Occipital lobe (tissue), 2 donors: ENCODE data around the gene KRTAP10-11. TPM values are rescaled to one million over a fixed set of nuclear protein-coding genes. Genes with fewer than 3 reads are reported as not detected.
"Not testable (repeated sequence)": the region's sequence is repeated elsewhere in the genome, so short reads cannot be mapped to it uniquely, and the experiment has no call there.

Source experiments
- DNase-seq: peaks from one replicate; lab custom pipeline; 2025; lab: John Stamatoyannopoulos, UW
- total RNA-seq: library from RNA; depleted of rRNA; stranded (reverse); fragments of >200 nt; gene quantifications from one replicate; pipeline ENCODE4 v1.2.3, GENCODE V29; 2014

The KRTAP10-11 gene
- total RNA-seq, 1 donor from 2014 or later = not detected

DNA sequence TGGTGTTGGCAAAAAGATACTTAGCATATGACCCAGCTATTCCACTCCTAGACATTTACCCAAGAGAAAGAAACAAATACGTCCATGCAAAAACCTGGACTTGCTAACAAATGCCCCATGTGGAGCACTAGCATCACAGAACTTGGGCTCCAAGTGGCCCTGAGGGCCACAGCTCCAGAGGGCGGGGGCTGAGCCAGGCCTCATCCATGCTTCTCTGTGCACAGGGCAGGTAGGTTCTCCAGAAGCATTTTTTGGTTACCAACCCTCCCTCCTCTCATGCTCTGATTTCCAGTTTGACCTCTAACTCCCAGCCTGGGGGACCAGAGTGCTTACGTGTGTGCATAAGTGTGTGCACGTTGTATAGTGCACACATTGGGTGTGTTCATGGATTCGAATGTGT, 18.5 kb downstream of the KRTAP10-11 start:
- no peak for DNase-seq

DNA sequence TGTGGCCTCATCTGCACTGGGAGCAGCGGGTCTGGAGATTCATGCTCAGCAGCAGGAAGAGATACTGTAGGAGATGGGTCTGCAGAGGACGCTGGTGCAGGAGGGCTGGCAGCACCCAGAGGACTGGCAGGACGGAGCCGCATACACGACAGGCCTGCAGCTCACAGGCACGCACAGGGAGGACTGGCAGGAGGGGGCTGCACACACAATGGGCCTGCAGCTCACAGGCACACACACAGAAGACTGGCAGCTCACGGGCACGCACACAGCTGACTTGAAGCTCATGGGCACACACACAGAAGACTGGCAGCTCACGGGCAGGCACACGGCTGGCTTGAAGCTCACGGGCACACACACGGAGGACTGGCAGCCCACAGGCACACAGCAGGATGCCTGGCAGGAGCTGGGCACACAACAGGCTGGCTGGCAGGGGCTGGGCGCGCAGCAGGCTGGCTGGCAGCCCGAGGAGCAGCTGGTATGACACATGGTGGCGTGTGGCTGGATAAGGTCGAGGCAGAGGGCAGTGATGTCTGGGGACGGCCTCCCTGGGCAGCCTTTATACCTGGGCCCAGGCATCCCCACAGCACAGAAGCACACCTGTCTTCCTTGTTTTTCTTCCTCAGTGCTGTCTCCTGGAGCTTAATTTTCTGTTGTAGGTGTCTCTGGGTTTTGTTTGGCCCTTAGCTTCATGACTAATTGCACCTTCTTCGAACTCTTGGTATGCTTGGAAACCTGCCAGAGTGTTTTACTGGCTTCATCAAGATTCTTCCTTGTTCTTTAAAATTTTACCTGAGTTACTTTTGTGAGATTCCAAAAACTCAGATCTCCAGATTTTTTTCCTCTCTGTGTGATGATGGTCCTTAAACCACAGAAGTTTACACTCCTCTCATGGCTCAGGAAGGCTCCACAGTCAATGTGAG, 20.4 kb downstream of the KRTAP10-11 start, which contains the start of gene KRTAP12-2:
Gene KRTAP12-2, minus strand, starts transcription at position 527 of the 920 bp plus-strand sequence. Its CDS starts 41 bp downstream, at position 486.
- no peak for DNase-seq

DNA sequence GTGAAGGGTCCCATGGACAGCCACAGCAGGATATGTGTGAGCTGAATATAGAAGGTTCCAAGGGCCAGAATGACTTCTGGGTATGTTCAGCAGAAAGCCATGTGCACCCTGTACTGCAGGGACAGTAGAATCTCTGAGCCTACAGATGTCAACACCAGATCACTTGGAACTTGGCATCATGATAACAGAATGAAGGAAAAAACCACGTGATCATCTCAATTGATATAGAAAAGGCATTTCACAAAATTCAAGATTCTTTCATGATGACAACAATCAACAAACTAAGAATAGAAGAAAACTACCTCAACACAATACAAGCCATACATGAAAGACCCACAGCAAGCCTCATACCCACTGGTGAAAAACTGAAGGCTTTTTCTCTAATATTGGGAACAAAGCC, 21.4 kb downstream of the KRTAP10-11 start:
- DNase-seq = no peak

DNA sequence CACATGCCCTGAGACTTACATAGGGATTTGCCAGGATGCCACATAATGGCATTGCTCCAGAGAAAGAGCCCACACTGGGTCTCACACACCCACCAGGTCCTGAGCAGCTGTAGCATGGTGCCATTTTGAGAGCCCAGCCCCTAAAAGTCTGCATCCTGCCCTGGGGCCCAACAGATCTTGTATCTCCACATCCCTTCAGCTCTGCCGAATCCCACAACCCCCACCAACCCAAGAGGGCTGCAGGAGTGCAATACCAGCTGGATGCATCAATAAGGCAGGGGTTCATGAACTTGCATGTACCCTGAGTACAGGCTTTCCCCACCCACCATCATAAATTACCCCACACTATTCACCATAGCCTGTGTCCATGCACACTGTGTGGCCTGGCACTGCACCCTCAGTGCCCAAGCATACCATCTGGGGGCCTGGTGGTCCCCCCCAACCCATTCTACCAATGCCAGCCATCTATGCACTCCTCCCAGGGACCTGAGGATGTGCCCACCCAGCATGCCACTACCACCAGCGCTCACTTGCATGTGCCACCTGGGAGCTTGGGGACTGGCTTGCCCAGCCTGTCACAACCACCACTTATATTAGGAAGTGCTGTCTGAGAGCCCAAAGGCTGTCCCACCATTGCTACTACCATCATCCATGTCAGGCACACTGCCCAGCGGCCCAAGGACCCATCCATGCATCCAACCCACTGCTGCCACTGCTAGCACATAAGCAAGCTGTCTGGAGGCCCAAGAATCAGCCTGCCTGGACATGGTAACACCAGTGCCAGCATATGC, 24.6 kb downstream of the KRTAP10-11 start:
- DNase-seq = no peak

DNA sequence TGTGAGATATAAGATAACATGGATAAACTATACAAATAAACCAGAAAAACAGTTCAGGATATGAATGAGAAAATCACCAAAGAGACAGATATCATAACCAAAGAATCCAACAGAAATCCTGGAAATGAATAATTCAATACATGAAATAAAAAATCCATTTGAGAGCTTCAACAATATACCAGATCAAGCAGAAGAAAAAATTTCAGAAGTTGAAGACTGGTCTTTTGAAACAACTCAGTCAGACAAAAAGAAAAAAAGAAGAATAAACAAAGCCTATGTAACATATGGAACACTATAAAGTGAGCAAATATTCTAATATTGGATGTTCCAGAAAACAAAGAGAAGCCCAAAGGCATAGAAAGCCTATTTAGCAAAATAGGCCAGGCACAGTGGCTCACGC, 25.7 kb downstream of the KRTAP10-11 start:
- DNase-seq = no peak

DNA sequence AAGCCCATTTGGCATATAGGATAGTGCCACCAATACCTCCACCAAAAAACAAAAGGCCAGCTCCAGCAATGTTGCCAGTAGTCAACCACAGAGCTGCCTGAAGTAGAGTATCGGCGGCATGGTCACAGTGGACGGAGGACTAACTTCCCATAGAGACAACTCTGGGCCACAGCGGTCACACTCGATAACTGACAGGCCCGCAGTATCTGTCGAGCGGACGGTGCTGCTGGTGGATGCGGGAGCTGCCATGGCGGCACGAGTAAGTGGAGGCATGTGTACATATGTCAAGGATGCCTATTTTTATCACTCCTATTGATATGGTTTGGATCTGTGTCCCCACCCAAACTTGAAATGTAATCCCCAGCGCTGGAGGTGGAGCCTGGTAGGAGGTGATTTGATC, 31.7 kb downstream of the KRTAP10-11 start:
- DNase-seq = no peak

DNA sequence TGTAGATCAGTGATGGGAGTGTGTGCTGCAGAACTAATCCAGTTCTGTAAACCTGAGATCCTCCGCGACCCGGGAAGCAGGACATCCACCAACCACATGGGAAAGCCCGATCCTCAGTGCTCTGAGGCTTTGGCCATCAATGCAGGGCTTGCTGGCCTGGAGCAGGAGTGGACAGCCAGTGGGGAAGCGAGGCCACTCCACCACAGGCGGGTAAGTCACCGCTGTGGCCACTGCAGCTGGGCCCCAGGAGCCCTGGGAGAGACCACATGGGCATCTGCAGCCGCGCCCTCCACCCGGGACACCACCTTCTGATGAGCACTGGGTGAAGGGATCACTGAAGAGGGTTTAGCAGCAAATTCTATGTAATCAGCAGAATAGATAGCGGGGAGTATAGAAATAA, 34.9 kb downstream of the KRTAP10-11 start:
- no peak for DNase-seq

DNA sequence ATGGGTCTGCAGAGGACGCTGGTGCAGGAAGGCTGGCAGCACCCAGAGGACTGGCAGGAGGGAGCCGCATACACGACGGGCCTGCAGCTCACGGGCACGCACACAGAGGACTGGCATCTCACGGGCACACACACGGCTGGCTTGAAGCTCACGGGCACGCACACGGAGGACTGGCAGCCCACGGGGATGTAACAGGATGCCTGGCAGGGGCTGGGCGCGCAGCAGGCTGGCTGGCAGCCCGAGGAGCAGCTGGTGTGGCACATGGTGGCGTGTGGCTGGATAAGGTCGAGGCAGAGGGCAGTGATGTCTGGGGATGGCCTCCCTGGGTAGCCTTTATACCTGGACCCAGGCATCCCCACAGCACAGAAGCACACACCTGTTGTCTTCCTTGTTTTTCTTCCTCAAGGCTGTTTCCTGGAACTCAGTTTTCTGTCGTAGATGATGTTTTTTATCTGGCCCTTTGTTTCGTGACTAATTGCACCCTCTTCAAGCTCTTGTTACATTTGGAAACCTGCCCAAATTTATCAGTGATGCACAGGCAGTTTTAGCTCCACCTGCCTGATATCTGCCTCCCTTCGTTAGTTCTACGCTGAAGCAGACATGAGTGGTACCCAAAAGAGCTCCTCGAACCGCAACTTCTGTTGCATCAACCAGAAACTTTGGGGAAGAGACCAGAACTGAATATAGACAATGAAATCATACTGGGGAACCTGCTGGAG, 35.8 kb downstream of the KRTAP10-11 start, which contains the start of gene KRTAP12-1:
Gene KRTAP12-1, minus strand, starts transcription at position 303 of the 719 bp plus-strand sequence. Its CDS starts 40 bp downstream, at position 263.
- no peak for DNase-seq

DNA sequence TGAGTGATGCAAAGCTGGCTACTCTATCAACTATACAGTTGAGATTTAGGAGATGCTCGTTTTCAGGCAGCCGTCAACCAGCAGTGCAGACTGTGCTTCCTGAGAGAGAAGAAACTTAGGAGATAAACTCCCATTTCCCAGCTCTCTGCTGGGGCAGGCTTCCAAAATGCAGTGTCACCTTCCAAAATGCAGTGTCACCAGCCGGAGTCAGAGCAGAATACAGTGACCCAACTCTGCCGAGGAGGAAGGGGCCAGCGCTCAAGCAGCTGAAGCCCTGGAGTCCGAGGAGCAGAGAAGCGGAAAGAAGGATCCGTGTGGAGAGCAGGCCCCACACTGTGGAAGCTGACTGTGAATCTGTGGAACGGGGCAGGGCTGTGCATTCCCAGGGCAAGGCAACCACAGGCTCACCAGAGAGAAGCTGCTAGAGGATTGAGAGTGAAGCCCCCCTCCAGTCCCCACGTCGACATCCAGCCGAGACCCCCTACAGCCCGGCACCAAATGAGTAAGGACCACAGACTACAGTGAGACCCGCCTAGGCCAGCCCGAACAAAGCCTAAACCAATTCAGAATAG, 36.5 kb downstream of the KRTAP10-11 start:
- DNase-seq = no peak

DNA sequence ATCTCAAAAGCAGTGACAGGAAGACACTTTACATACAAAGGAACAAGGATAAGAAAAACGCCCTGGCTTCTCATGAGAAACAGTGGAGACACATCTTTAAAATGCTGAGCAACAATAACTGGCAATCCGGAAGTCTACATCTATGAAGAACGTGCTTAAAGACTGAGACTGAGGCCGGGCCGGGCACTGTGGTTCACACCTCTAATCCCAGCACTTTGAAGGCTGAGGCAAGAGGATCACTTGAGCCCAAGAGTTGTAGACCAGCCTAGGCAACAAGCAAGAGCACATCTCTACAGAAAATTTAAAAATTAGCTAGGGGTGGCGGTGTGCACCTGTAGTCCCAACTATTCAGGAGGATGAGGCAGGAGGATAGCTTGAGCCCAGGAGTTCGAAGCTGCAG, 37.9 kb downstream of the KRTAP10-11 start:
- no peak for DNase-seq

DNA sequence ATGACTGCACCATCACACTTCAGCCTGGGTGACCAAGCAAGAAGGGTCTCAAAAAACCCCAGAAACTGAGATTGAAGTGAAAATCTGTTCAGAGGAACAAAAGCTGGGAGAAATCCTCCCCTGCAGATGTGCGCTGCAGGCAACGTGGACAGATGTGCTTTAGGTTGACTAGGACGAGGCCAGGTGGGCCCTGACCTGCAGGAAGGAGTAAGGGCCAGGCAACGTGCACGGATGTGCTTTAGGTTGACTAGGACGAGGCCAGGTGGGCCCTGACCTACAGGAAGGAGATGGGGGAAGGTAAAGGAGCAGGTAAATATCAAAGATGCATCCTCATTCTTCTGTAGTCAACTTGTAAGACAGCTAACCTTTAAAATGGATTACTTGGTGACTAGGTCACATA, 38.3 kb downstream of the KRTAP10-11 start:
- DNase-seq = no peak

DNA sequence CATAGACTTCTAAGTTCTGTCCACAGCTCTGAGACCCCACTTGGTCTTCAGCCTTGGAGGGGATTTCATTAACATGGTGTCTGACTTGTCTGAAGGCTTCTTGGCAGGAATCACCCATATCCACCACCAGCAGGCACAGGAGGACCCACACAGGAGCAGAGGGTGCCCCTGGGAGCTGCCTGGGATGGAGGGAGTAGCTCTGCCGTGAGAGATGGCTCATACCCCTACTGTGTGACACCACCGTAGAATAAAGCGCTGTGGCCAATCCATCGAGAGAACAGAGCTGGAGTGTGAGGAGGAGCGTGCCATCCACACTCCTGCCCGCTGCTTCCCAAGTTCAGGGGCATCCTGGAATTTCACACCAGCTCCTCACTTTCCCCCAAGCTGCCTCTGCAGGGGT, 38.8 kb downstream of the KRTAP10-11 start:
- DNase-seq = not testable (repeated sequence)

DNA sequence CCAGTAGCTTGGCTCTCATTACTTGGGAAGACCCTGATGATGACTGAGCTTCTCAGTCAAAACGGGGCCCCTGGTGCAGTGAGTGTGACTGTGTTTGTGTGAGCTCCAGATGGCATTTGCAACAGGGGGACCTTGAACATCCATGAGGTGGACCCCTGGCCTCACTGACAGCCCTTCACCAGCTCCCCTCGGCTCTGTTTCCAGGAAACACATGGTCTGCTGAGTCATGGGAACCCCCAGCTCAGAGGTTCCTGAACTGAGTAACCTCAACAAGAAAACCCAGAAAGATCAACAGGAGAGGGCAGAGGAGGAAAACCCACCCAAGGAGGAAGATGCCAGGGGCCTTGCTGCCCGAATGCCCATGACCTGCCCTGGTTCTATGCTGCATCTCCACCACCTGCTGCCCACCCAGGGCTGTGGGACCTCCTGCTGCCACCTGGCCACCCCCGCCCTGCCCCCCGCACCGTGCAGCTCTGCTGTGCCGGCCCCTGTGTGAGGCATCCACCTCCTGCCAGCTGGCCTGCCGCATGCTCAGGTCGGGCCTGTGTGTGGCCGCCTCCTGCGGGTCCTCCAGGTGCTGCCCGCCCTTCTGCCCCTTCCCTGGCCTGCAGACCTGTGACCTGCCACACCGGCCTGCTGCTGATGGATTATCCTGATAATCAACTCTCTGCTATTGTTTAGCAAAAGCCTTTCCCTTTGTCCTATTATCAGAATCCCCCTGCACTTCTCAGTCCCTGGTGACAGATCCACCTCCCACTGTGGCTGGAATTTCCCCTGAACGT, 40.0 kb downstream of the KRTAP10-11 start:
- no peak for DNase-seq

DNA sequence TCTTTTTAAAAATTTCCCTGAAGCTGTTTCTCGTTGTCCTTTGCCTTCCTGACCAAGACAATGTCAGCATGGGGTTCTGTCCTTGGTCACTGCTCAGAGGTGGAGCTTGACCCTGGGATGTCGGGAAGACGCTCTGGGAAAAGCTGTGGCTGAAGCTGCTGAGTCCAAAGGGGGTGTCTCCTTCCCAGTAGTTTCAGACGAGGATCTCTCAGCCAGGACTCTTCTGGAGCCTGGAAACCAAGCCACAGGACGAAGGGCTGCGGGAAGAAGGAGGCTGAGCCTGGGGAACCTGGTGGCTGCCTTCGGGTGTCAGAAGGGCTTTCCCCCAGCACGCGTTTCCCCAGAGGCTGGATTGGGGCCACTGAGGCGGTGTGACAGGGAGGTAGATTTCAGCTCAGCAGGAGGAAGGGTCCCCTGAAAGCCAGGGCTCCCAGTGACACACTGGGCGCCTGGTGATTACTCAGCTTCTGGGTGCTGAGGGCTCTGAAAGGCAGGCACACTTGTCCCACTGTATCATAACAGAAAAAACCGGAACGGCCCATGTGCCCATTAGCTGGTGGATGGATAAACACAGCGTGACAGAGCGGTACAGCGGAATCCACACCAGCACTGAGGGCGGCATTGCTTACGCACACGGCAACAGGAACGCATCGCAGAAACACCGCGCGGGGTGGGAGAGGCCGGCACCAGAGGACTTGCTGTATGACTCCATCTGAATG, 40.8 kb downstream of the KRTAP10-11 start:
- DNase-seq = no peak

DNA sequence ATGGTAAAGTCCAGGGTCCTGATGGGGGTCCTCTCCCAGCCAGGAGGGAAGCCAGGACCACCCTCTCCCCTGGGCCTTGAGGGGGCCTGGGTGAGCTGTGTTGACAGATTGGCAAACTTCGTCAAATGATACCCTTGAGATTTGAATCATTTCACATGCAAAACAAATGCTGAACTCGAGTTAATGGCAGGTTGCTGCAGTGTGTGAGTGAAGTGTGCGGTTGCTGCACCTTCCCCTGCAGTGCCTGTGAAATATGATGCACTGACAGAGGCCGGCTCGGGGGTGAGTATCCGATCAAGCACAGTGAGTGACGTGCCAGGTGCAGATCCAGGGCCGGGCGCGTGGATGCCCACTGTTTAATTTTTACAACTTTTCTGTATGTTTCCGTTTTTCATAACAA, 41.5 kb downstream of the KRTAP10-11 start:
- no peak for DNase-seq

DNA sequence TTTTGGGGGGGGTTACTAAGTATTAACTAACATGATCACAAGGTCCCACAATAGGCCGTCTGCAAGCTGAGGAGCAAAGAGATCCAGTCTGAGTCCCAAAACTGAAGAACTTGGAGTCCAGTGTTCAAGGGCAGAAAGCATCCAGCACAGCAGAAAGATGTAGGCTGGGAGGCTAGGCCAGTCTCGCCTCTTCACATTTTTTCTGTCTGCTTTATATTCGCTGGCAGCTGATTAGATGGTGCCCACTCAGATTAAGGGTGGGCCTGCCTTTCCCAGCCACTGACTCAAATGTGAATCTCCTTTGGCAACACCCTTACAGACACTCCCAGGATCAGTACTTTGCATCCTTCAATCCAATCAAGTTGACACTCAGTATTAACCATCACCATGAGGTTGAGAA, 43.5 kb downstream of the KRTAP10-11 start:
- not testable (repeated sequence) for DNase-seq

DNA sequence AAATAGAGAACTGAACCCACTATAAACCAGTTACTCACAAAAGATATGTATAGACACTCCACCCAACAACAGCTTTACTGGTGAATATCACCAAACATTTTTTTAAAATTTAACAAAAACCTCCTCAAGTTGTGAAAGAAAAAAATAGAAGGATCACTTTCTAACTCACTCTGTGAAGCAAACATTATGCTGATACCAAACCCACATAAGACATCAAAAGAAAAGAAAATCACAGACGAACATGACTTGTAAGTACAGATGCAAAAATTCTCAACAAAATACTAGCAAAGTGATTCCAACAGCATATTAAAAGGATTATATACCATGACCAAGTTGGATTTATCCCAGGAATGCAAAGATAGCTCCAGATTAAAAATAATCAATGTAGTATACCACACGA, 45.5 kb downstream of the KRTAP10-11 start:
- DNase-seq = no peak

DNA sequence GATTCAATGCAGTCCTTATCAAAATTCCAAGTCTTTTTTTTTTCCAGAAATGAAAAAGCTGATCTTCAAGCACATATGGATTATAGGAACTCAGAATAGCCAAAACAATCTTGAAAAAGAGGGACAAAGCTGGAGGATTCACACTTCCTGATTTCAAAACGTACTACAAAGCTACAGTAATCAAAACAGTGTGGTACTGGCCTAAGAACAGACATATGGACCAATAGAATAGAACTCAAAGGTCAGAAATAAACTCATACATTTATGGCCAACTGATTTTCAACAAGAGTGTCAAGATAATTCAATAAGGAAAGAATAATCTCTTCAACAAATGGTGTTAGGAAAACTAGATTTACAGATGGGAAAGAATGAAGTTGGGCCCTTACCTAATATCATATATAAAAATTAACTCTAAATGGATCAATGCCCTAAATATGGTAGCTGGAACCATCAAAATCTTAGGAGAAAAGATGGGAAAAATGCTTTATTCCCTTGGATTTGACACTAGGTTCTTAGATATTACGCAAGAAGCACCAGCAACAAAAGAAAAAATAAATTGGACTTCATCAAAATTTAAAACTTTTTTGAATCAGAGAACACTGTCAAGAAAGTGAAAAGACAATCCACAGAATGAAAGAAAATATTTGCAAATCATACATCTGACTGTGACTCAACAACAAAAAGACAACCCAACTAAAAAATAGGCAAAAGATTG, 46.7 kb downstream of the KRTAP10-11 start:
- DNase-seq = no peak

DNA sequence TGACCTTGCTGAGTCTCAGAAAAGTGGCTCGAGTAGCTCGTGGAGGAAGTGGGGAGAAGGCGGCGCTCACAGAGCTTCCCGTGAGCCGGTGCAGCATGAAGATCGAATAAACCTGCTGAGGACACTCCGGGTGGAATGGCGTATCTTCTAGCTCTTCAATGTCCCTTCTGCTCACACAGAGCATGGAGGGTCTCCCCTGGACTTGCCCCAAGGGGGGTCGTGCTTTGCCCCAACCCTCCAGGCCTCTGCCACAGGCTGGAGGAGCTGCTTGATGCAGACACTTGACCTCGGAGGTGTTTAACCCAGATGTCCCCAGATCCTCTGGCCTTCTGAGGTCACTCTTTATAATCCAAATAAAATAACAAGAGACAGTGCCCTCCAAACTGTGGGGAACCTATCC, 48.6 kb downstream of the KRTAP10-11 start:
- DNase-seq = no peak
